ENCODE measurements around the gene TRIM44.
"Not testable (repeated sequence)": the region's sequence is repeated elsewhere in the genome, so short reads cannot be mapped to it uniquely, and the experiment has no call there.

The TRIM44 gene

GRCh38 chr11:35667257-35667656 is 4.7 kb downstream of the TRIM44 start:
- Histone ChIP-seq H3K4me3 (ENCODE audit: low read depth in 1 of 5, low read length in 5 of 5) (no peak overlapping the region), H3K27ac (ENCODE audit: low read depth, low read length) (no peak overlapping the region), H3K36me3 (ENCODE audit: control insufficient read depth in 5 of 5, insufficient read depth in 5 of 5, low read length in 5 of 5) (peaks cover 0 to 2% (median 0%) of the 10 kb centered on the region in 5 donors), H3K9ac (ENCODE audit: low read length in 5 of 5) (no peak overlapping the region), H3K9me3 (ENCODE audit: control insufficient read depth in 5 of 5, low read length in 5 of 5) (peaks cover 5 to 27% (median 17%) of the 10 kb centered on the region in 5 donors), H3K4me1 (ENCODE audit: control insufficient read depth in 5 of 5, insufficient read depth in 5 of 5, low read length in 5 of 5) (peaks cover 0 to 22% (median 20%) of the 10 kb centered on the region in 5 donors), H3K27me3 (ENCODE audit: control insufficient read depth in 5 of 5, insufficient read depth in 4 of 5, low read length in 5 of 5) (no peaks in the 10 kb centered on the region)

- H3K36me3 ChIP-seq (ENCODE audit: control insufficient read depth in 5 of 5, insufficient read depth in 5 of 5, low read length in 5 of 5); H3K4me3 ChIP-seq (ENCODE audit: low read depth in 1 of 5, low read length in 5 of 5); H3K27me3 ChIP-seq (ENCODE audit: control insufficient read depth in 5 of 5, insufficient read depth in 4 of 5, low read length in 5 of 5); H3K9ac ChIP-seq (ENCODE audit: low read length in 5 of 5); H3K27ac ChIP-seq (ENCODE audit: low read depth, low read length): not testable (repeated sequence)
- Histone ChIP-seq H3K9me3 (ENCODE audit: control insufficient read depth in 5 of 5, low read length in 5 of 5) (peaks cover 5 to 27% (median 17%) of the 10 kb centered on the region in 5 donors), H3K4me1 (ENCODE audit: control insufficient read depth in 5 of 5, insufficient read depth in 5 of 5, low read length in 5 of 5) (peaks cover 0 to 17% (median 13%) of the 10 kb centered on the region in 5 donors)
These were observed 5.8 kb downstream of the TRIM44 start for GRCh38 chr11:35668350-35668749.

- Histone ChIP-seq H3K9ac (ENCODE audit: low read length in 5 of 5) (no peak overlapping the region), H3K27me3 (ENCODE audit: control insufficient read depth in 5 of 5, insufficient read depth in 4 of 5, low read length in 5 of 5) (no peaks in the 10 kb centered on the region), H3K9me3 (ENCODE audit: control insufficient read depth in 5 of 5, low read length in 5 of 5) (peaks cover 0 to 11% (median under 1%) of the 10 kb centered on the region in 5 donors), H3K36me3 (ENCODE audit: control insufficient read depth in 5 of 5, insufficient read depth in 5 of 5, low read length in 5 of 5) (peaks cover 0 to 2% (median 0%) of the 10 kb centered on the region in 5 donors), H3K27ac (ENCODE audit: low read depth, low read length) (no peak overlapping the region), H3K4me3 (ENCODE audit: low read depth in 1 of 5, low read length in 5 of 5) (no peak overlapping the region), H3K4me1 (ENCODE audit: control insufficient read depth in 5 of 5, insufficient read depth in 5 of 5, low read length in 5 of 5) (peaks cover 0 to 24% (median 17%) of the 10 kb centered on the region in 5 donors)
These were observed 9.0 kb downstream of the TRIM44 start for GRCh38 chr11:35671396-35672127.

- no peaks in the 10 kb centered on the region for H3K27me3 ChIP-seq (ENCODE audit: control insufficient read depth in 5 of 5, insufficient read depth in 4 of 5, low read length in 5 of 5)
- H3K4me3 ChIP-seq (ENCODE audit: low read depth in 1 of 5, low read length in 5 of 5): no peak overlapping the region
- peaks cover 0 to 4% (median 0%) of the 10 kb centered on the region in 5 donors for H3K9me3 ChIP-seq (ENCODE audit: control insufficient read depth in 5 of 5, low read length in 5 of 5)
These were observed 10.0 kb downstream of the TRIM44 start for GRCh38 chr11:35672608-35673007.

GRCh38 chr11:35675901-35676610 is 13.5 kb downstream of the TRIM44 start:
- Histone ChIP-seq H3K9me3 (ENCODE audit: control insufficient read depth in 5 of 5, low read length in 5 of 5) (no peaks in the 10 kb centered on the region), H3K27me3 (ENCODE audit: control insufficient read depth in 5 of 5, insufficient read depth in 4 of 5, low read length in 5 of 5) (no peaks in the 10 kb centered on the region), H3K4me1 (ENCODE audit: control insufficient read depth in 5 of 5, insufficient read depth in 5 of 5, low read length in 5 of 5) (peaks cover 0 to 25% (median 17%) of the 10 kb centered on the region in 5 donors), H3K36me3 (ENCODE audit: control insufficient read depth in 5 of 5, insufficient read depth in 5 of 5, low read length in 5 of 5) (no peaks in the 10 kb centered on the region), H3K27ac (ENCODE audit: low read depth, low read length) (peak overlapping the region; percentile 19), H3K4me3 (ENCODE audit: low read depth in 1 of 5, low read length in 5 of 5) (no peak overlapping the region), H3K9ac (ENCODE audit: low read length in 5 of 5) (no peak overlapping the region)

More at GRCh38 chr11:35672608-35673007, 10.0 kb downstream of the TRIM44 start:
- no peak overlapping the region for H3K9ac ChIP-seq (ENCODE audit: low read length in 5 of 5)
- no peak overlapping the region for H3K27ac ChIP-seq (ENCODE audit: low read depth, low read length)
- no peaks in the 10 kb centered on the region for H3K36me3 ChIP-seq (ENCODE audit: control insufficient read depth in 5 of 5, insufficient read depth in 5 of 5, low read length in 5 of 5)
- H3K4me1 ChIP-seq (ENCODE audit: control insufficient read depth in 5 of 5, insufficient read depth in 5 of 5, low read length in 5 of 5): peaks cover 0 to 25% (median 17%) of the 10 kb centered on the region in 5 donors

- Histone ChIP-seq H3K36me3 (ENCODE audit: control insufficient read depth in 5 of 5, insufficient read depth in 5 of 5, low read length in 5 of 5) (no peaks in the 10 kb centered on the region), H3K27me3 (ENCODE audit: control insufficient read depth in 5 of 5, insufficient read depth in 4 of 5, low read length in 5 of 5) (no peaks in the 10 kb centered on the region), H3K4me3 (ENCODE audit: low read depth in 1 of 5, low read length in 5 of 5) (no peak overlapping the region), H3K4me1 (ENCODE audit: control insufficient read depth in 5 of 5, insufficient read depth in 5 of 5, low read length in 5 of 5) (peaks cover 0 to 20% (median 13%) of the 10 kb centered on the region in 5 donors), H3K9me3 (ENCODE audit: control insufficient read depth in 5 of 5, low read length in 5 of 5) (no peaks in the 10 kb centered on the region), H3K27ac (ENCODE audit: low read depth, low read length) (peak overlapping the region; percentile 19), H3K9ac (ENCODE audit: low read length in 5 of 5) (no peak overlapping the region)
These were observed 14.0 kb downstream of the TRIM44 start for GRCh38 chr11:35676611-35676965.

- Histone ChIP-seq H3K9ac (ENCODE audit: low read length in 5 of 5) (no peak overlapping the region), H3K4me3 (ENCODE audit: low read depth in 1 of 5, low read length in 5 of 5) (no peak overlapping the region), H3K27ac (ENCODE audit: low read depth, low read length) (no peak overlapping the region), H3K27me3 (ENCODE audit: control insufficient read depth in 5 of 5, insufficient read depth in 4 of 5, low read length in 5 of 5) (no peaks in the 10 kb centered on the region), H3K9me3 (ENCODE audit: control insufficient read depth in 5 of 5, low read length in 5 of 5) (no peaks in the 10 kb centered on the region), H3K36me3 (ENCODE audit: control insufficient read depth in 5 of 5, insufficient read depth in 5 of 5, low read length in 5 of 5) (no peaks in the 10 kb centered on the region), H3K4me1 (ENCODE audit: control insufficient read depth in 5 of 5, insufficient read depth in 5 of 5, low read length in 5 of 5) (peaks cover 4 to 27% (median 20%) of the 10 kb centered on the region in 5 donors)
These were observed 15.3 kb downstream of the TRIM44 start for GRCh38 chr11:35677904-35678303.

DNA sequence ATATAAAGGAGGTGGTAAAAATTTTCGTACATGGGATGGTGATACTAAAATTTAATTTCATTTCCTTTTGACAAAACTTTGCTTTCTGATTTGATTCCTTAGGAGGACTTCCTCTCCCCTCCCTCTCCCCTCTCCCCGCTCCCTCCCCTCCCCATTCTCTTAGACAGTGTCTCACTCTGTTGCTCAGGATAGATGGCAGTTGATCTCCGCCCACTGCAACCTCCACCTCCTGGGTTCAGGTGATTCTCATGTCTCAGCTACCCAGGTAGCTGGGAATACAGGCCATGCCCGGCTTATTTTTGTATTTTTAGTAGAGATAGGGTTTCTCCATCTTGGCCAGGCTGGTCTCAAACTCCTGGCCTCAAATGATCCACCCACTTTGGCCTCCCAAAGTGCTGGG is 15.9 kb downstream of the TRIM44 start:
- H3K4me1 ChIP-seq (ENCODE audit: control insufficient read depth in 5 of 5, insufficient read depth in 5 of 5, low read length in 5 of 5): peaks cover 5 to 30% (median 23%) of the 10 kb centered on the region in 5 donors
- H3K36me3 ChIP-seq (ENCODE audit: control insufficient read depth in 5 of 5, insufficient read depth in 5 of 5, low read length in 5 of 5): no peaks in the 10 kb centered on the region
- H3K9me3 ChIP-seq (ENCODE audit: control insufficient read depth in 5 of 5, low read length in 5 of 5): no peaks in the 10 kb centered on the region
- H3K27ac ChIP-seq (ENCODE audit: low read depth, low read length): no peak overlapping the region
- H3K9ac ChIP-seq (ENCODE audit: low read length in 5 of 5): no peak overlapping the region
- H3K27me3 ChIP-seq (ENCODE audit: control insufficient read depth in 5 of 5, insufficient read depth in 4 of 5, low read length in 5 of 5): no peaks in the 10 kb centered on the region
- no peak overlapping the region for H3K4me3 ChIP-seq (ENCODE audit: low read depth in 1 of 5, low read length in 5 of 5)

DNA sequence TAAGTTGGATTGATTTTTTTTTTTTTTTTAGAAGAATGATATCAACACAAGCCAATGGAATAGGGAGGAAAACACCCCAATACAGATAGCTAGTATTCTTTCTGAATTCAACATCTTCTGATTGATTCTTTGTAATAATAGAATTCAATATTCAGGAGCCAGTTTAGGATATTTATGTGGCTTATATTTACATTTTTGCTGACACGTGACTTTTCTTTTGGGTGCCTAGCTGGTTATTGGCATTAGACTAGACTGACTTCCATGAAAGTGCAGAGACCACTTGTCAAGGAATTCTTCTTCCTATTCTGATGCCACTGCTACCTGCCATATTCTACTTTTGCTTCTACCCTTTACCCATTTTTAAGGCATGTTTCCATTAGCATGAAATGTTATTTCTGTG is 16.4 kb downstream of the TRIM44 start:
- H3K4me3 ChIP-seq (ENCODE audit: low read depth in 1 of 5, low read length in 5 of 5): no peak overlapping the region
- no peak overlapping the region for H3K27ac ChIP-seq (ENCODE audit: low read depth, low read length)
- no peaks in the 10 kb centered on the region for H3K36me3 ChIP-seq (ENCODE audit: control insufficient read depth in 5 of 5, insufficient read depth in 5 of 5, low read length in 5 of 5)
- peaks cover 6 to 33% (median 25%) of the 10 kb centered on the region in 5 donors for H3K4me1 ChIP-seq (ENCODE audit: control insufficient read depth in 5 of 5, insufficient read depth in 5 of 5, low read length in 5 of 5)
- no peak overlapping the region for H3K9ac ChIP-seq (ENCODE audit: low read length in 5 of 5)
- no peaks in the 10 kb centered on the region for H3K27me3 ChIP-seq (ENCODE audit: control insufficient read depth in 5 of 5, insufficient read depth in 4 of 5, low read length in 5 of 5)
- H3K9me3 ChIP-seq (ENCODE audit: control insufficient read depth in 5 of 5, low read length in 5 of 5): no peaks in the 10 kb centered on the region

DNA sequence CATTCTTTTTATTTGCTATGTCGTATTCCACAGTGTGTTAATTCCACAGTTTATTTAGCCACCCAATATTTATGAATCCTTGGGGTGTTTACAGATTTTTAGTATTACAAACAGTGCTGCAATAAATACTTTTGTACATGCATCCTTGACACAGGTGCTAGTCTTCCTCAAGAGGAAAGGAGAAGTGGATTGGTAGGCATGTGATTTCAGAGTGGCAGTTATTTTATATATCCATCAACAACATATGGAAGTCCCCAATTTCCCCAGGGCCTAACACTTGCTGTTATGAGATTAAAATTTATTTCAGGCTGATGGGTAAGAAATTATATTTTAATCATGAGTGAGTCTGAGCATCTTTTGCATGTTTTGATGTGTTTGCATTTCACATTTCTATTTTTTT is 17.9 kb downstream of the TRIM44 start:
- Histone ChIP-seq H3K27ac (ENCODE audit: low read depth, low read length) (no peak overlapping the region), H3K4me1 (ENCODE audit: control insufficient read depth in 5 of 5, insufficient read depth in 5 of 5, low read length in 5 of 5) (peaks cover 6 to 32% (median 26%) of the 10 kb centered on the region in 5 donors), H3K9me3 (ENCODE audit: control insufficient read depth in 5 of 5, low read length in 5 of 5) (no peaks in the 10 kb centered on the region), H3K27me3 (ENCODE audit: control insufficient read depth in 5 of 5, insufficient read depth in 4 of 5, low read length in 5 of 5) (no peaks in the 10 kb centered on the region), H3K36me3 (ENCODE audit: control insufficient read depth in 5 of 5, insufficient read depth in 5 of 5, low read length in 5 of 5) (peaks cover 0 to 4% (median 0%) of the 10 kb centered on the region in 5 donors), H3K9ac (ENCODE audit: low read length in 5 of 5) (no peak overlapping the region), H3K4me3 (ENCODE audit: low read depth in 1 of 5, low read length in 5 of 5) (no peak overlapping the region)

All from subcutaneous abdominal adipose tissue (tissue), 5 donors.